Hair follicular keratinocyte (primary cell): ENCODE data around the gene DDC. TPM values are rescaled to one million over a fixed set of nuclear protein-coding genes. Genes with fewer than 3 reads are reported as not detected.

Experiments used
- total RNA-seq: library from RNA; depleted of rRNA; stranded (reverse); fragments of >200 nt; gene quantifications from 2 replicates; pipeline ENCODE4 v1.2.3, GENCODE V29; 2015

Gene DDC
- total RNA-seq = not detected in 2 replicates

GRCh38 chr7:50564640-50565558 is at the start of gene DDC:
TSS of gene DDC (minus strand) at chr7:50565405. CDS start at chr7:50544085, 21,320 bp downstream.

GRCh38 chr7:50449881-50450589 is 115.2 kb downstream of the DDC start, which contains the start of gene FIGNL1:
TSS of gene FIGNL1 (minus strand) at chr7:50450350. CDS start at chr7:50447287, 3,063 bp downstream.

Other genes starting within 250 kb of the DDC start
- 6.6 and 19.3 TPM in 2 replicates for gene FIGNL1, start 115.1 kb downstream of the DDC start, total RNA-seq
- gene GRB10, start 217.5 kb upstream of the DDC start, total RNA-seq = 10.6 and 21.6 TPM in 2 replicates